GM19035 (cell line): Measurements from ENCODE around the gene MPDU1.
"Not testable (repeated sequence)": the region's sequence is repeated elsewhere in the genome, so short reads cannot be mapped to it uniquely, and the experiment has no call there.

Experiments
- ATAC-seq: cut with Tn5 transposase; IDR thresholded peaks from one replicate; pipeline ENCODE4 v1.9.1; 2021; ENCODE audit not compliant: unreplicated experiment

The MPDU1 gene

DNA sequence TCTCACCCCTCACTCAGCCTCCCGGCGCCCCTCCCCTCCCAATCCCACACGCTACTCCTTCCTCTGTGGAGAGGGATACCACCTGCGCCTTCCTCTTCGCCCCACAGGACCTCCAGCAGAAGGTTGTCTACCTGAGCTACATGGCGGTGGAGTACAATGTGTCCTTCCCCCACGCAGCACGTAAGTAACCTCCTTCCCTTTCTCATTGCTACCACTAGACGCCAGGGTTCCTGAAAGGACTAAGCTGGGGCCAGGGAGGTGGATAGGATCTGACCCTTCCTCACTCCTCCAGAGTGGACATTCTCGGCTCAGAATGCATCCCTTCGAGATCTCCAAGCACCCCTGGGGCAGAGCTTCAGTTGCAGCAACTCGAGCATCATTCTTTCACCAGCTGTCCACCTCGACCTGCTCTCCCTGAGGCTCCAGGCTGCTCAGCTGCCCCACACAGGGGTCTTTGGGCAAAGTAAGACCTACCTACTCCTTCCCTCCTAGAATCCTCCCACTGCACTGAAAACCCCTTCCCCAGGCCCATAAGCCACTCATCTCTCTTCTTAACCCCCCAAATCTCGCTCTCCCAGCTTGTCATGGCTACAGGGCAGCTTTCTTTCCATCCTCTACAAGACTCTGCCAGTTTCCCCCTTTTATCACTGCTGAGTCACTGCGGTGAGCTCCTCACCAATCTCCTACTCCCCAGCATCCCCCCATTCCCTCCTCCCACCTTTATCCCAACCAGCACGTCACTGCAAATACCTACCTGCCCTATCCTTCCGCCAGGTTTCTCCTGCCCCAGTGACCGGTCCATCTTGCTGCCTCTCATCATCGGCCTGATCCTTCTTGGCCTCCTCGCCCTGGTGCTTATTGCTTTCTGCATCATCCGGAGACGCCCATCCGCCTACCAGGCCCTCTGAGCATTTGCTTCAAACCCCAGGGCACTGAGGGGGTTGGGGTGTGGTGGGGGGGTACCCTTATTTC lies 2.8 kb upstream of the MPDU1 start:
- ATAC-seq, result no peak

- no peak for ATAC-seq
These were observed 1.0 kb upstream of the MPDU1 start for GRCh38 chr17:7582396-7583252.

- ATAC-seq, result no peak
These were observed 3.2 kb downstream of the MPDU1 start for GRCh38 chr17:7586673-7587419.

DNA sequence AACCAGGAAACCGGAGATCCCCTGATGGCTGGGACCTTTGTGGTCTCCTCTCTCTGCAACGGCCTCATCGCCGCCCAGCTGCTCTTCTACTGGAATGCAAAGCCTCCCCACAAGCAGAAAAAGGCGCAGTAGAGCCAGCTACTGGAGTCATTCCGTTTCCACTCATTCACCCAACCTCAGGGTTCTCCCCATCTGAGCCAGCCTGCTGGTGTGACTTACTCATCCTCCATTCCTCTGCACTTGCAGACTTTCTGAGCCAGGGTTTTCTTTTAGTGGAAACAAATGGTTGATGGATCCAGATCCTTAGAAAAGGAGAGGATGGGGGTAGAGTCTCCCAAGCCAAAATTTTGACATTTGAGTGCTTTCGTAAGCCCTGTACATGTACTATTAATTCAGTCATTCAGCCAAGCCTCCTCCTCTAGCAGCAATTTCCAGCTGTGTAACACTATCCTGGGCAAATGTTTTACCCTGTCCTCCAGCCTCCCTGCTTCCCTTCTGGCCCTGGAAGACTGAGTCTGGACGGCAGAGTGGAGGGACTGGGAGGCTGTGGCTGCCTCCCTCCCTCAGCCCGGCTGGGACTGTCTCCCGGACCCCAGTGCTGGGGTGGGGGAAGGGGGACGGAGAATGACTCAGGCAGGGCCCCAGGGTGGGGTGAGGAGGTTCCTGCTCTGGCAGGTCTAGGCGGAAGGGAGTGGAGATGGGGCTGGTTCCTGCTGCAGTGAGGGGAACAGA lies 3.9 kb downstream of the MPDU1 start:
- no peak for ATAC-seq

- no peak for ATAC-seq
These were observed 5.0 kb downstream of the MPDU1 start for GRCh38 chr17:7588553-7589203.

DNA sequence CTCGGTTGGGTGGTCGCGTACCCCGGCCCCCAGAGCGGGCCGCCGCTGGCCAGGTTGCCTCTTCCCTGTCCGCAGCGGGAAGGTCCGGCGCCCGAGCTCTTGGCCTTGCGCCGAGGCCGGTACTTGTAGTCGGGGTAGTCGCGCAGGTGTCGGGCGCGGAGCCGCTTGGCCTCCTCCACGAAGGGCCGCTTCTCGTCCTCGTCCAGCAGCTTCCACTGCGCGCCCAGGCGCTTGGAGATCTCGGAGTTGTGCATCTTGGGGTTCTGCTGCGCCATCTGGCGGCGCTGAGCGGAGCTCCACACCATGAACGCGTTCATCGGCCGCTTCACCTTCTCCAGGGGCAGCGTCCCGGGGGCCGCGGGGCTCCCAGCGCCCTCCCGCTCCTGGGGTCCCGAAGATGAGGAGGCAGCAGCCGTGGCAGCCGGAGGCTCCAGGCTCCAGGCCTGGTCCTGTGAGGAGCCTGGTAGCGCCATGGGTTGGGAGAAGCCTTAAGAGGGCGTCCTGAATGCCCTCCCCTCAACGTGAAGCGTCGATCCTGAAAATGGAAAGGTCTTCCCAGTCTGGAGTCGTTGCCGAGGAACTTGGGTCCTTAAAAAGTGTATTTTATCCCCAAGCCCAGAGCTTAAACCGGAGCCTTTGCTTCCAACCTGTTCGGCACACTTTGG lies 5.7 kb downstream of the MPDU1 start:
- ATAC-seq, result no peak

DNA sequence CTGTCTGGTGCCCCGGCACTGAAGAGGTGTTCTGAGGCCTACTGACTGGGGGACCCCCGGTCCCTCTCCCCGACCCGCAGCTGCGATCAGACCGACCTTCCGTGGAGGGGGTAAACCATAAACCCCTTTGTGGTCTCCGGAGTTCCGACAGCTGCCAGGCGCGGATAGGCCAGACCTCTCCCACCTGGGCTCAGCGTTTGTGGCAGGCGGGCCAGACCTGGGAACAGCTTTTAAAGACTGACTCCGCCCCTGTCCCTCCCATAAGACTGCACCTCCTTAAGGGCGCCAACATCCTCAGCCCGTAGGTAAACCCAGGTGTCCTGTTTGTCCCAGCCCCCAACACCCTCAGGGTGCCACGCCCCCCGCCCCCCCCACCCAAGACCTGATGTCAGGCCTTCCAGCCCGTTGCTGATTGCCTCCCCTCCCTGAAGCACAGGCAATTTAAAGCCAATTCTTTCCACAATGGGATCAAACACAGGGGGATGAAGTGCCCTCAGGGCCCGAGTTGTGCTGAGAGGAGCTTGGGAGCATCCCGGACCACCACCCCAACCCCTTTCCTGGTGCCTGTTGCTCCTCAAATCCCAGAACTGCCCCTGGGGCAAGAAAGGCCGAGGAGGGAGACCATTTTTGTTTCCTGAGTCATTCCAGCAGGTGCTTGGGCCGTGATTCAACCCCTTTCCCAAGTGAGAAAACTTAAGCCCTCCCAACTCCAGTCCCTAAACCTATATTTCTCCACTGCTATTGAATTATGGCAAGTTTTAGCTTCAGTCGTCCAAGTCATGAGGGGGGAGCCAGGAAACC lies 6.4 kb downstream of the MPDU1 start, which contains the start of gene SOX15:
SOX15 (minus strand) TSS at position 204 of the 801 bp plus-strand sequence. CDS start 418 bp downstream, outside the sequence.
- ATAC-seq, result no peak

- no peak for ATAC-seq
These were observed 7.1 kb downstream of the MPDU1 start for GRCh38 chr17:7590743-7591142.

DNA sequence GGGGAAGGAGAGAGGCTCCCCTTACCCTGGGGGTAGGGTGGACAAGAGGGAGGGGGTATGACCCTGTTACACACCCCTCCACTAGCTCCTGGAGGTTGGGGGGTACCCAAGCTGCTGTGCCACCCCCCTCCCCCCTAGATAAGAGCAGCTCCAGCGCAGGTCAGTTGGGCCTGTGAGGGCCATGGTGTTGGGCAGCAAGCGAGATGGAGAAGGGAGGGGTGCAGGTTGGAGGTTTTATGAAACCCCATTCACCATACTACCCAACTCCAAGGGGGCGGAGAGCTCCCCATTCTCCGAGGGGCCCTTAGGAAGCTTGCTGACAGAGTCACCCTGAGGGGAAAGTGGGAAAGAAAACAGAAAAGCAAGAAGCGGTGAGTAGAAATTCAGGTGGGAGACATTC lies 7.9 kb downstream of the MPDU1 start:
- no peak for ATAC-seq

GRCh38 chr17:7592422-7593021 lies 8.9 kb downstream of the MPDU1 start:
- no peak for ATAC-seq

DNA sequence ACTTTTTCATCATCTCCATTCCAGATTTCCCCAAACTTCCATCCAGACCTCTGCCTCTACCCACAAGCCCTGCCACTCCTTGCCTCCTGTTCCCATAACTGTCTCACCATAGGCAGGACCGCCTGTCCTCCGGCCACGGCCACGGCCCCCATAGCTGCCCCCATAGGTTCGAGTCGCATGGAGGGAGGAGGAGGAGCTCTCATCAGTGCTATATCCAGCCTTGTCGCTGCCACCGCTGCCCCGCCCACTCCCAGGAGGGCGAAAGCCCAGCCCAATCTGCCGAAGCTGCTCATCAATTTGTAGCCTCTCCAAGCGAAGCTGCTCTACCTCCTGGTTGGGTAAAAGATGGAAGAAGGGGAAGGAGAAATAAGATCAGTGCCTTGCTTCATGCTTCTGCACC lies 9.6 kb downstream of the MPDU1 start:
- ATAC-seq, result no peak

- not testable (repeated sequence) for ATAC-seq
These were observed 13.9 kb downstream of the MPDU1 start for GRCh38 chr17:7597561-7597960.

DNA sequence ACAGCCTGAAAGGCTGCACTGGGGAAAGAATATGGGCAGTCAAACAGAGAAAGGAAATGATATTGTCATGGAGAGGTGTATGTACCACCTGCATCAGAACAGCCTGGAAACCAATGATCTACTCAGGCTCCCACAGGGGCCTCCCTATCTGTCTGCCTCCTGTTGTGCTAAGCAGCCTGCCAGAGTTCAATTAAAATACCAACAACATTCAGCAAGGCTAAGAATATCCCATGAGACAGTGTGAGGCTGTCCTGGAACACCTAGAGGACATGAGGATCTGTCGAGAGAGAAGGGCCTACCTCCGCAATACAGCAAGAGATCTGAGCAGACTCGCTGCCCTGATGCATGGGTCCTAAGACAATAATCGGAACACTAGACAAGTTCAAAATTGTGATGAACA lies 22.6 kb downstream of the MPDU1 start:
- no peak for ATAC-seq

- no peak for ATAC-seq
These were observed 27.0 kb downstream of the MPDU1 start for GRCh38 chr17:7610641-7611040.

DNA sequence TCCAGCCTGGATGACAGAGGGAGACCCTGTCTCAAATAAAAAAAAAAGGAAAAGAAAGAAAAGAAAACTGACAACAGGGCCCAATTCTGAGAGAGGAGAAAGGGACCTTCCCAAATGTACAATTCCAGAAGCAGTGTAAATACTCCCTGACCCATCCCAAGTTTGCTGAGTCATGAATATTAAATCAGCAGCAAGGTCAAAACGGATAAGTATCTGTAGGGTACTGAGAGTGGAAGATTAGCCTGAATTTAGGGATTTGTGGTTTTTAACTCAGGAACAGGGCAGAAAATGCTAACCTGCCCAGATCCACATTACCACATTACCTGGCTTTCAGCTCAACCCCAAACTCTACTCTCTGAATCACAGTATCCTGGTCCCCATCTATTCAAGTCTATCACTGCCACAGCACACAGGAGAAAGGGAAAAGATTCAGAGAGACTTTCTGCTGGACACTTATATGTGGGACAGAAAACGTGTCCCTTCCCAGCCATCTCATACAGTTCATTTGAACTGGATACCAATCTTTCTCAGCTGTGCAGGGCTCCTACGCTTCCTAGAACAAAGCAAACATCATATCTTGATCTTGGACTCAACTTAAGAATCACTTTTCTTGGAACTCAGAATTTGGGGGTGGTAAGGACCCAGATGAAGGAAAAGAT lies 28.1 kb downstream of the MPDU1 start:
- ATAC-seq, result no peak

GRCh38 chr17:7612294-7612640 lies 28.6 kb downstream of the MPDU1 start:
- ATAC-seq, result no peak

DNA sequence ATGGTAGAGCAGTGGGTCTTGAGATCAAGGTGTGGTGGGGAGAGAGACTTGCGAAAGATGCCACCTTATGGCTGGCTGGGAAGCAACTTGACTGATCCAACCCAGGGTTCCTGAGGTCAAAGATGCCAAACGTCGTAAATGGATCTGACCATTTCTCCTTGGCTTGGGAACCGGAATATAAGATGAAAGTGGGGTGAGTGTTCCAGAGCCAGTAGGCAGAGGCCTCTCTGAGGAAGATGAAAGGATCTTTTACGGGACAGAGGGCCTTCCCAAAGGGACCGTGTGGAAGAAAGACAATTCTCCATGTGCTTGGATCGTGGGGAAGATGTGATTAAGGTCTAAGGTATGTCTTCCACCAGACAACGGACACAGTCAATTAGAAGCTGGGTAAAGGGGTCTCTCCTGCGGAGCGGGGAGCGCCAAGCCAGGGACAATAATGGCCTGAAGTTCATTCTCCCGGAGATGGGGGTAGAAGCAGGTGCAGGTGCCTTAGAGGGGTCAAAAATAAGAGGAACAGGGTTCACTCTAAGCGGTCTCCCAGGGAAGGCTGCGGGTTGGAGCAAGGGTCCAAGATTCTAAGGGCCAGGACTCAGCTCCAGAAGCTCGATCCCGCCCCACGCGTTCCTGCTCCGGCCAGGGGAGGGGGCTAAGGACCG lies 30.2 kb downstream of the MPDU1 start:
- no peak for ATAC-seq
